Stromal cell of bone marrow (primary cell): Measurements from ENCODE around the gene MFN1.

Experiments used
- DNase-seq: peaks from one replicate; pipeline ENCODE4 v3.0.0-alpha.2; 2012; ENCODE audit warnings: low read depth

The MFN1 gene

DNA sequence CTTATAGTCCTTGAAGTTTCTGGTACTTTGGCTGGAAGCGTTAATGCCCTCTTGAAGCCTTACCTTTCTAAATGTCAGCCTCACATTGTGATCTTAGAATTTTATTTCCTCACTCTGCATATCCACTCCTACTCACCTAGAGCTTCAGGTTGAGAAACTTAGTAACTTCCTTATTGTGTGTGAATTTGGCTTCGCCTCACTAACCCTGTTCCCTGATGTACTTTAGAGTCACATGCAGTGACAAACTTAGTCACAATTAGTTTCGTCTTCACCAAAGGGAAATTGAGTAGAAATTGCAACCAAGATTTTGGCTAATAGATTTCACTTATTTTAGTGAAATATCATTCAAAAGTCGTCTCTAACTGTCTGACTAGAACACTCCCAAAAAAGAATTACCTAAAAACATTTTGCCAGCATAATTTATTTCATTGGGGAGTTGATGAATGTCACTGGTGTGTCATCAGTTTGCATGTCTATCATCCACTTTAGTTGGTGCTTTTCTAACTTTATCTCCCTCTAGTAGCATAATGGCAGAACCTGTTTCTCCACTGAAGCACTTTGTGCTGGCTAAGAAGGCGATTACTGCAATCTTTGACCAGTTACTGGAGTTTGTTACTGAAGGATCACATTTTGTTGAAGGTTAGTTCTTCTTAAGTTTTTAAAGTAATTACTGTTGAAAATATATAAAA is 960 bp downstream of the MFN1 start:
- DNase-seq: no peak

DNA sequence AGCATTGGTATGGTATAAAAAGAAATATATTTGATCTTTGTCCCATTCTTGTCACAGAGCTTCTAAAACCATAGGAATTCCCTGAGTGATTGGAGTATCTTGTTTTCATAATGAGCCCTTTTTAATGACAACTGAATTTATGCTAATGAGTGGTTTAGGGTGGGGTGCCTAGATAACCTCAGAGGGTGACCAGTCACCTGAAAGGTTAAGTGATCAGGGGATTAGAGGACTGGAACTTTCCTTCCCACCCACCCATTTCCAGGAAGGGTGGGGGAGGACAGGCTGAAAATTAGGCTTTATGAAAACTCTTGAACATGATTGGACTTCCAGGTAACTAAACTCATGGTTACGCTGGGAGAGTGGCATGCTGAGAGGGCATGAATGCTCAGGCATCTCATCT is 8.5 kb downstream of the MFN1 start:
- DNase-seq: no peak

DNA sequence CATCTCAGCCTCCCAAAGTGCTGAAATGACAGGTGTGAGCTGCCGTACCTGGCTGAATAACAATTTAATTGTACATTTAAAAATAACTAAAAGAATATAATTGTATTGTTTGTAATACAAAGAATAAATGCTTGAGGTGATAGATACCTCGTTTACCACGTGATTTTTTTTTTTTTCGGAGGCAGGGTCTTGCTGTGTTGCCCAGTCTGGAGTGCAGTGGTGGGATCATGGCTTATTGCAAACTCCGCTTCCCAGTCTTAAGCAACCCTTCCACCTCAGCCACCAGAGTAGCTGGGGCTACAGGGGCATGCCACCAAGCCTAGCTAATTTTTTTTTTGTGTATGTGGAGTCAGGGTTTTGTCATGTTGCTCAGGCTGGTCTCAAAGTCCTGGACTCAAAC is 15.8 kb downstream of the MFN1 start:
- no peak for DNase-seq

DNA sequence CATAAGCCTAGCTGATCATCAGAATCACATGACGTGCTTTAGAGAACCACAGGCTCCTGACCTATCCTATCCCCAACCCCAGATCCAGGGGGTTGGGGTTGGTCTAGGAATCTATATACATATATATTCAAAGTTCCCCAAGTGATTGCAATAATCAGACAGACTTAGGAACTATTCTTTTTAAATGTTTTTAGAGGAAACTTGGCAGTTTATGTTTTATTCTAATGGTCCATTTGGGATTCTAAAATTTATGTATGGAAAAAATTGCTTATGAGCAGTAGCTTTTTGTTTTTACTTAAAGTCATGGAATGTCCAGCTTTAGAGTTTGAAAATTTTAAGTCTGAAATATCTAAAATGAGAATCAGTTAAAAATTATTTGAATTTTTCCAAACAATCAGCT is 22.1 kb downstream of the MFN1 start:
- no peak for DNase-seq

DNA sequence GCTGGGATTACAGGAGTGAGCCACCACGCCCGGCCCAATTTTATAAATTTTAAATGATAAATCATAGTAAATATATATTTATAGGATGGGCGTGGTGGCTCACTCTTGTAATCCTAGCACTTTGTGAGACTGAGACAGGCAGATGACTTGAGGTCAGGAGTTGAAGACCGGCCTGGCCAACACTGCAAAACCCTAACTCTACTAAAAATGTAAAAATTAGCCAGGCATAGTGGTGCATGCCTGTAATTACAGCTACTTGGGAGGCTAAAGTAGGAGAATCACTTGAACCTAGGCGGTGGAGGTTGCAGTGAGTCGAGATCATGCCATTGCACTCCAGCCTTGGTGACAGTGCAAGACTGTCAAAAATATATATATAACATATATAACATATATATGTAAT is 26.4 kb downstream of the MFN1 start:
- DNase-seq: no peak

DNA sequence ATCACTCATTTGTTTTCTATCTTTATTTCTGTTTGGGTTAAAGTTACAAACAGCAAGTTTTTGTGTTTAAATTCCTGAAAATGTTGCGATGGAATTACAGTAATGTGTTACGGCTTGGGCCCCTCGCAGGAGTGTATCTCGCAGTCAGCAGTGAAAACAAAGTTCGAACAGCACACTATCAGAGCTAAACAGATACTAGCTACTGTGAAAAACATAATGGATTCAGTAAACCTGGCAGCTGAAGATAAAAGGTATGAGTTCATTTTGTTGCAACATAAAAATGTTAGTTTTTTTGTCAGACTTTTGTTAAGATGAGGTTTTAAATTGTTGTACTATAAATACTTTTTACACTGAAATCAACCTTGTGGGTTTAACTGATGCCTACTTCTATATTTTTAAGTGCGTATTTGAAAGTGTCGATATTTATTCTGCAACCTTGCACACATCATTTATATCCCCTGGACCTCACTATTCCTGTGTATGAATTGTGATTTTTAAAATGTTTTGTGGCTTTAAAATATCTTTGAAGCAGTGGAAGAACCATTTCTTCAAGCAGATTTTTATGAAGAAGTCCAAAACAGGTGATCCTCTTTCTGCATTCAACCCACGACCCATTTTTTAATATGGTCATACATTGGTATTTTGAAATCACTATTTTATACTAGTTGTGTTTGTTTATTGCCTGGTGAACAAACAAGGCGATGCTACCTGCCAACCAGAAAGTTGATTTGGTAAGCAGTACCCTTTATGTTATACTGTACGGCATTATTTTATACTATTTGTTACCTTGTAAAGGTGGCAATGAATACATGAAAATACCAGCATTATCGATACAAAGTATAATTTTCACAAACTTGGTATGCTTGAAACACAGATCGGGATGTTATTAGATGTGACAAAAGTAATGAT is 27.8 kb downstream of the MFN1 start:
- DNase-seq: no peak

DNA sequence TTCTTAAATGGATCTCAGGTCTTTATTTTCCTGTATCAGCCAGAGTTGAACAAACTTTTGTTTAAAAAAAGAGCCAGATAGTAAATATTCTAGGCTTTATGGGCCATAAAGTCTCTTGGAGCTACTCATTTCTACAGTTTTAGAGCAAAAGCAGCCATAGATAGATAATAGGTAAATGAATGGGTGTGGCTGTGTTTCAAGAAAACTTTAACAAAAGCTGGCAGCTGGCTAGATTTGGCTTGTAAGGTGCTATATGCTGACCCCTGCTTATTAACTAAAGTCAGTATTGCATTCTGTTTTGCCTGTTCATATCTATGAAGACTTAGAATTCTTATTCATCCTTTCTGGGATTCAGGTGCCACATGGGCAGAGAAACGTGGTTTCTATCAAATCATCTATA is 29.0 kb downstream of the MFN1 start:
- DNase-seq: no peak

DNA sequence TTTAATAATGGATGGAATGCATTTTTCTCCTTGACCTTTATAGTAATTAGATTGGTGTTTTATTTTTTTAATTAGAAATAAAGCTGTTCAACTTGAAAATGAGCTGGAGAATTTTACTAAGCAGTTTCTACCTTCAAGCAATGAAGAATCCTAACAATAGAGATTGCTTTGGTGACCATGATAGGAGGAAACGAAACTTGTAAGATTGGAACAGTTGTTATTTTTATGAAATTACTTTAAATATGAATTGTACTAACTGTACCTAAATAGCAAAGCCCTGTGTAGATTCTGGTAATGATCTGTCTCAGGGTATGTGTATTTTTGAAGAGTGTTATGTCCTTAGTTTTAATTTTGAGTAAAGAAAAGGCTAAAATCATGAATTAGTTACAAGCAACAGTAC is 44.4 kb downstream of the MFN1 start:
- DNase-seq: no peak

DNA sequence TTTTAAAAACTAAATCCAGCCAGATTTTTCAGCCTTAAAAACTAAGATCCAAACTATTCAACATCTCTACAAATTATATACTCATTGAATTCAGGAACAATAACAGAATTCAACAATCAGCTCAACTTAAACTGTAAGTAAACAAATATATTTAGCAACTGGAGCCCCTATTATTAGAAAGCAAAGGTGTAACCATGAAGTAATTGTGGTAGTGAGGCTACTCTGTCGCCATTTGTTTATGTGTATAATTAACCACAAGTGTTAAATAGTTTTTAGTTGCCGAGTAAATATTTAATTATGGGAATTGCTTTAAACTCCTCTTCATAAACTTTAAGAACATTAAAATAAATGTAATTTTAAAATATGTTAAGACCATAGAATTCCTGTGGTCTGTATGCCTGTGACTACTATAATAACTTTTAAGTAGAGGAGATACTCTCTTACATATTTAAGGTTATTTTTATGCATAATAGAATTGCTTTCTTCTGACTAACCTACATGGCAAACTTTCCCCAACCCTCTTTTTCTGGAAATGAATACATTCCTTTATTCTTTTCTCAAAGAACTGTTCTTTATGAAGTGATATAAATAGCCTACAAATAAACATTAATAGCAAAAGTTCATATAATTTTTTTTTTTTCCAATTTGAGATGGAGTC is 51.2 kb downstream of the MFN1 start:
- DNase-seq: no peak

DNA sequence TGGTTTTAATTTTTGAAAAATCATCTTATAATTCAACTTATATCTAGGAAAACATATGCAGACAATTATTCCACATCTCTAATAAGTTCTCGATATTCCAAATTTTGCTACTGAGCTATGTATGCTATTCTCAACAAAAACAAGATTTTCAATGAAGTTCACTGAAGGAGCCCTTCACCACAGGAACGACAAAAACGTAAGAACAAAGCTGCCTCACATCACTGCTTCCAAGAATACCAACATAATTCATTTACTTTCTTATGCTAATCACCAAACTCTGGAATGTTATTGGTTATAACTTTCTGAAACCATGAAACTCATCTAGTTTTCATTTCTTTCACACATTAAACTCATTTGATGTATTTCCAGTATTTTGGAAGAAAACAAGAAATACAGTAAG is 54.1 kb downstream of the MFN1 start:
- DNase-seq: no peak

DNA sequence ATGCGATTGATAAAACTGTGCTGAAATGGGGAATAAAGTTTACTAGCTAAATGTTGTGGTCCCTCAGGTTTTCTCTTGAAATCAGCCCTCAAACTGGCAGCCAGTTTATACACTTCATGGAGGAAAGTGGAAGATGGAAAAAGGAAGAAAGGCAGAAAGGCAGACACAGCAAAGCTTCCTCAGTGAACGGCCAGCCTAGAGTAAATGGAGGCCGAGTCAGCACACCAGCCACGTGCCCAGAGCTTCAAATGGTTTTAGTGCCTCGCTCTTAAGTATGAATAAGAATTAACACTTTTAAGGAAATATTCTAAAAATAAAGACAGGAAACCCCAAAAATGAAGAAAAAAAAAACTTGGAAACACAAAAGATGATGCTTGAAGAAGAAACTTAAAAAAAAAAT is 55.5 kb downstream of the MFN1 start:
- DNase-seq: no peak

DNA sequence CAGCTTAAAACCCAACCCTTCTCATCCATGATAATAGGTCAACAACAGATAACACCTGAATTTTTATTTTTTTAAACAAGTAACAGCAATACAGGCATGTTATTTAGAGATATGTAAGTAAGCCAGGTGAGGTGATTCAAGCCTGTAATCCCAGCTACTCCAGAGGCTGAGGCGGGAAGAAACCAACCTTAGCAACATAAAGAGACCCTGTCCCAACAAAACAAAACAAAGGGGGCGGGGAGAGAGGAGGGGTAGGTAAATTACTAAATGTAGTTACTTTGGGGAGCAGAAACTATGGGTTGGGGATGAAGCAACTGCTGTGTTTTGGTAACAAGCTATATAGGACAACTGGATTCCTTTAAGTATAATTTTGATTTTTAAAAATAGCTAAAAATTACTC is 56.8 kb downstream of the MFN1 start:
- DNase-seq: no peak

DNA sequence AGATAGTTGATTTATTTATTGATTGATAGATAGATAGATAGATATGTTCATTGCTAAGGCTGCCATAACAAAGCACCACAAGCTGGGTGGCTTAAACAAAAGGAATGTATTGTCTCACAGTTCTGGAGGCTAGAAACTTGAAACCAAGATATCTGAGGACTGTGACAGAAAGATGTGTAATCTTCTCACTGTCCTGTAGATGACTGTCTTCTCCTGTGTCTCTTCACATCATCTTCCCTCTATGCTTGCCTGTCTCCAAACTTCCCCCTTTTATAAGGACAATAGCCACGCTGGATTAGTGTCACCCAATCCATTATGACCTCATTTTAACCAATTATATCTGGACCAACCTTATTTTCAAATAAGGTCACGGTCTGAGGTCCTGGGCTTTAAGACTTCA is 62.8 kb downstream of the MFN1 start:
- no peak for DNase-seq

DNA sequence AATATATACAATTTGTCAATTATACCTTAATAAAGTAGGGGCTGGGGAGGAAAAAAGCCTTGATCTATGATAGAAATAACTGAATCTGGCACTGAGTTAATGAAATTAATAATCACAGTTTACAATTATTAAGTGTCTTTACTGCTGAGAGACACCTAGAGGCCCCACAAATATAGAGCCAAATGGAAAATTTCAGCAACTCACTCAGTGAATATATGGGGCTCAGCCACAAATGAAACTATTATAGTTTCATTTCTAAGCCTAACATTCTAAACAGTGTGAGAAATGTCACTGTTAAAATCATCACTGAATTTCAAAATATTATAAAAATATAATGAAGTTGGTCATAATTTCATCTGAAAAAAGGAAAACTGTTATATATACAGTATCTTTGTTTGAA is 63.5 kb downstream of the MFN1 start:
- no peak for DNase-seq

DNA sequence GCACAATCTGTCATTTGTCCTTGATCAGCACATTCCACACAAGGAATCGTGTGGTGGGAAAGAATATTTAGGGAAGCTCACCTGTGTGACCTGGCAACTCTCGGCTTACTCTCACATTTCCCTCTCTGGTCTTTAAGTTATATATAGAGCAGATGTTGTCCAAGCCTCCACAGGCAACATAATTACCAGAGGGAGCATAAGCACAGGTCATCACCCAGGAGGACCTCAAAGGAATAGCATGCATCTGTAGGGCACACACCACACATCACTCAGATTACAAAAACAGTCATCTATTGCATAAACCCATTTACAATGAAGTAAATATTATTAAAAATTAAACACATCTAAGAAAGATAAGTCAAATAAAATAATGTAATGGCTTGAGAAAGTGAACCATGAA is 67.3 kb downstream of the MFN1 start:
- DNase-seq: no peak

DNA sequence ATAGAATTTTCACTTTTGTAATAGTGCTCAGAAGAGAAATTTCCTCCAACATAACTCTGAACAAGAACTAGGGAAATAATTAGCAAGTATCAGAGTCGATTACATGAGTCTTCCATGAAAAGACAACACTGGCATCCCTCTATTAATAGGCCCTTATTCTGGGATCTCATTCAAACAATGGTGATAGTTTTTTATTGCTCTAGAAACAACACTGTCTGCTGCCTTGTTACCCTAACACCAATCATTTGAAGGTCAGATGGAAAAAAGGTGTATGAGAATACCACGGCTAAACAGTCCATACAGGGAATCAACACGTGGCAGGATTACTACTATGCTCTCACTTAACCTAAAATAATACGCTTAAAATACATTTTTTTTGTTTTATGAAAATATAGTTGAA is 67.9 kb downstream of the MFN1 start:
- no peak for DNase-seq

DNA sequence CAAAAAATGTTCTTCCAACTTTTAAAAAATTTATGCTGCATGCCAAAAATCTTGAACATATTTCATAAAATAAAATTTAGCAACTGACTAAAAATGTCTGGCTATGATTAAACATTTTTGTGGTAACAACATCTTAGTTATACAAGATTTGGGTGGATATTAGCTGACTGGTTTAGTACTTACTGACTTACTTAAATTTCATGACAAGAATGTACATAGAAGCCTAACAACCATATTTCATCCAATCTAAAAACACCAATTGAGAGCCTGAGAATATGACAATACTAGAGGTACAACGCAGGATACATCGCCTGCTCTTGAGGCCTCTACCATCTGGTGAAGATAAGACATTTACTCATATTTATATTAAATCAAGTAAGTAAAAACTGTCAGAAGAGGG is 69.2 kb downstream of the MFN1 start:
- peak; percentile 41 for DNase-seq

DNA sequence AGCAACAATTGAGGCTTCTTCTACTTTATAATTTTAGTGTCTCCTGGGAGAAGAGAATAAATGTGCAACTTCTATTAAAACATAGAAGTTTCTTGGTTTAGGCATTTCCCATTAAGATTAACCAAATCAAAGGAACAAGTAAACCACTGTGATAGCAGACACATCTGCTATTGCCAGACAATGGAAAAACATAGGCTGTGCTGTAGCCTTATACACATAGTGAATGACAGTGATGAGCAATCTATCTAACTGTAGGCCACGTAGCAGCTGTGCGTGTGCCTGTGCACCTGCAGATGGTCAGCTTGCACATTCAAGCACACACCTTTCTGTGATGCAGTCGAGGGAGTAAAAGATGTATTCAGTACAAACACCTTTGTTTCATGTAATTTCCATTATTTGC is 71.1 kb downstream of the MFN1 start:
- DNase-seq: no peak

DNA sequence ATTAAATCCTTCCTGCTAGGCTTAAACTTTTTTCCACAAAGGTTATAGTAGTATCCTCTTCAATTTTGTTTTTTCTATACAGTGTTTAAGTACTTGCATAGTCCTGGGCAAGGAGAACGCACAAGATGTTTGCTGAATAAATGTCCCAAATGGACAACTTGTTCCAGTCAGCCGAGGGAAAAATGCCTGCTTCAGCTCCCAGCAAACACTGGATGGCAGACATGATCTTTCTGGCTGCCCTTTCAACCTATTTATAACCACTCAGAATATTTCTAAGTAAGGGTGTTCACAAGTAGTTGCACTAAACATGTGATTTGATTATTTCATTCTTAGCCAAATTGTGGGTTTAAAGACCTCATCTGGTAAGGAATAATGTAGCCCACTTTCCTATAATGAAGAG is 74.0 kb downstream of the MFN1 start:
- DNase-seq: peak; percentile 36

DNA sequence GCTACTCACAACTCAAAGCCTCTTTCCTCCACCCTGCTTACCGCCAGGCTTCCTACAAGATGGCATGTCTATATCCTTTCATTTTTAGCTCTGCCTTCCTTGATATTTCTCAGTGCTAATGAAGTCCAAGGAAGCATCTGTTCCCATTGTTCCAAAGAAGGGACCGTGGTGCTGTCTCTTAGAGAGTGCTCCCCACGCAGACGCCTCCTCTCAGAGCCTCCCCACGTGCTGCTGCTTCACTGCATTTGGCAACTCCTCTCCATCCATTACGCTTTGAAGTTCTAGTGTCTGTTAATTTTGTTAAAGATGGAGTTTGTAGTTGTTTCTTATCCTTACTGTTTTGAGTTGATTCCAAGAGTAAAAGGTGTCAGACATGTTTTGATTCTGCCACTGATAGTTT is 77.6 kb downstream of the MFN1 start:
- no peak for DNase-seq

DNA sequence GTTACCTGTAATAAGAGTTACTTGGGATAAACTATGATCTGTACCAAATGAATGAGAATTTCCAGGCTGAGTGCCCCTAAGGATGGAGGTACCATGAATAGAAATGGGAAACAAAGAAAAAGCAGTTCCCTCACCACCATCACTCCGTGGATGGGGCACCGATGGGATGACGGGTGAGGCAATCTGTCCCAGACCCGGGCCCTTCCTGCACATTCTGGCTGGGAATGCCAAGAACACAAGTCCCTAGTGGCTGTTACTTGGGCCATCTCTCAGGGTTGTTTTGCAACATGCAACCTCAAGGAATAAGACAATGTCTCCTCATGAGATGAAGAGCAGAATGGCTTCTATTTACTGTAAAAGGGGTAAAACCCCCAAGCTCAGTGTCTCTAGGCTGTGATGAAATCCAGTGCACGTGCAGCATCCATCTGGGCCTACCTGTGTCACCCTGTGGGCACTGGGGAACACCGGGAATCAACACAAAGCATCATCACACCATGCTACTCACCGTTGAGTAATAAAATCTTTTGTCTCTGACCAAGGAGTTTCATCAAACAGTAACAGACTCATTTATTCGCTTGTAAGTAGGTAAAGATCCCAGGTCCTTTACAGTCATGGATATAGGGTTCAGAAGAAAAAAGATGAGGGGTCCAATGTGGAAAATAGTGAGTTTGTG is 81.5 kb downstream of the MFN1 start:
- no peak for DNase-seq

DNA sequence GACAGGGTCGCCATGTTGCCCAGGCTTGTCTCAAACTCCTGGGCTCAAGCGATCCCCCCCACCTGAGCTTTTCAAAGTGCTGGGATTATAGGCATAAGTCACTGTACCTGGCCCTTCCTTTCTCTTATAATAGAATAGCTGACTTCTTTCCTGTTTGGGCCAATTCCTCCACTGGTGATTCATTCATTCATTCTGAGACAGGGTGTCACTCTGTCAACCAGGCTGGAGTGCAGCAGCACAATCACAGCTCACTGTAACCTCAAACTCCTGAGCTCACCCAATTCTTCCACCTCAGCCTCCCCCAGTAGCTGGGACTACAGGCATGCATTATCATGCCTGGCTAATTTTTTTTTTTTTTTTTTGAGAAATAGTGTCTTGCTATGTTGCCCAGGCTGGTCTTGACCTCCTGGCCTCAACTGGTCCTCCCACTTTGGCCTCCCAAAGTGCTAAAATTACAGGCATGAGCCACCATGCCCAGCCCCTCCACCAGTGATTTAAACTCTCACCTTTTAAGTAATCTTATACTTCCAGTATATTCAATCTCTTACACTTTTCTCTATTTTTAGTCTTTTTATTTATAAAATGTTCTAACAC is 82.9 kb downstream of the MFN1 start:
- no peak for DNase-seq
